Measurements from ENCODE around the gene CLASRP.
"Not testable (repeated sequence)": the region's sequence is repeated elsewhere in the genome, so short reads cannot be mapped to it uniquely, and the experiment has no call there.

Gene CLASRP

GRCh38 chr19:45106363-45106762 is 67.5 kb downstream of the CLASRP start:
- not testable (repeated sequence) for DNase-seq

GRCh38 chr19:45107621-45108150 is 68.8 kb downstream of the CLASRP start:
- DNase-seq = no peak

GRCh38 chr19:45110851-45111266 is 72.0 kb downstream of the CLASRP start:
- no peak for DNase-seq

DNA sequence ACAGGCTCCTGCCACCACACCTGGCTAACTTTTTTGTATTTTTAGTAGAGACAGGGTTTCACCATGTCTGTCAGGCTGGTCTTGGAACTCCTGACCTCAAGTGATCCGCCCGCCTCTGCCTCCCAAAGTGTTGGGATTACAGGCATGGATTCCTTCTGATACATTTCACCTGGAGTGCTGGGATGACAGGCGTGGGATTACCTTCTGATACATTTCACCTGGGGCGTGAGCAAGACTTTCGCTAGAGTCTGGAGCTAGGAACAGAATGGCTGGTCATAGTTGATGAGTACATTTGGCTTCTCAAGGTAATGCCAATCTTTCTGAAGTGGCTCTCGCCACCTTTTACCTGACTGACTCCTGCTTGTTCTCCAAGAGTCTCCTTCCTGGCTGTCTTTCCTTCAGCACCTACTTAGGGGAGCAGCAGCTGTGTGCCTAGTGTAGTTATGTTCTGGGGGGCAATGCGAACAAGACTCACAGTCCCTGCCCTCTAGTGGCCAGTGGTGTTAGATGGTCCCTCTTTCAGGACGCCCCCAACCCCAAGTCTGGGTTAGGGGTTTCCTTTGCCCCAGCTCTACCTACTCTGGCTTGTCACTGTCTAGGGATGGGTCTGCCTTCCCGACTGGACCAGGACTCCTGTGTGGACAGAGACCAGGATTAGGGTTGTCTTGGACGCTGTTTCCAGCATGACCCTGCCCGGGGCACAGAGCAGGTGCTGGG is 73.4 kb downstream of the CLASRP start:
- no peak for DNase-seq

DNA sequence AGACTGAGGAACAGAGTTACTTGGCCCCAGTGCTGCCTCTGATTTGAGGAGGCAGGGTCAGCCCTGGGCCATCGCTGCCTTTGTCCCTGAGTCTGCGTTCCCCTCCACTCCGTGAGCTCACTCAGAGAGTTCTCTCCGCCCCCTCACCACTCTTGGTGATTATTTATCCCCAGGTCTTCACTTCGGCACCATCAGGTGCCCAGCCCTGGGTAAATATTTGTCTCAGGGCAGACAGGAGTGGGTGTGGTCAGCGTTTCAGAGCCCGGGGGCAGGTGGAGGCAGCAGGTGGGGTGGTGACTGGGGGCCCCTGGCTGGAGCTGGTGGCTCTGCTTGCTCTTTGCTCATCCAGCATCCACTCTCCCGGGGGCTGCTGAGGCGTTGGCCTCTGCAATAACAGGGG is 74.8 kb downstream of the CLASRP start:
- DNase-seq = peak; percentile 99

GRCh38 chr19:45114116-45114515 is 75.3 kb downstream of the CLASRP start:
- DNase-seq = no peak

GRCh38 chr19:45115809-45116615 is 77.2 kb downstream of the CLASRP start:
- DNase-seq = no peak

DNA sequence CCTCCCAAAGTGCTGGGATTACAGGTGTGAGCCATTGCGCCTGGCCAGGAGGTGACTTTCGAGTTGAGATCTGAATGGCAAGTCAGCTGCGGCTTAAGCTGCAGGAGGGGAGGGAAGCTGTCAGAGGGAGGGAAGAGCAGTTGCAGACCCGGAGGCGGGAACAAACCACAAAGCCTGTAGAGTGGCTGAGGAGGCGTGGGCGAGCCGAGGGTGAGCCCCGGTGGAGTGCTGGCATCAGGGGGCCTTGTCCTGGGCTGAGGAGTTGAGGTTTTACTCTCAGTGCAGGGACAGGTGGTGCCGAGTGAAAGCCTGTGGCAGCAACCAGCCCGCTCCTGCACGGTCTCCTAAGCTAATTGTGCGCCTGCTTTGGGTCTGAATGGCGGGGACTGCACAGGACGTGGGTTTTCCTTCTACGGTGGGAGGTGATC is 78.3 kb downstream of the CLASRP start:
- DNase-seq = no peak

DNA sequence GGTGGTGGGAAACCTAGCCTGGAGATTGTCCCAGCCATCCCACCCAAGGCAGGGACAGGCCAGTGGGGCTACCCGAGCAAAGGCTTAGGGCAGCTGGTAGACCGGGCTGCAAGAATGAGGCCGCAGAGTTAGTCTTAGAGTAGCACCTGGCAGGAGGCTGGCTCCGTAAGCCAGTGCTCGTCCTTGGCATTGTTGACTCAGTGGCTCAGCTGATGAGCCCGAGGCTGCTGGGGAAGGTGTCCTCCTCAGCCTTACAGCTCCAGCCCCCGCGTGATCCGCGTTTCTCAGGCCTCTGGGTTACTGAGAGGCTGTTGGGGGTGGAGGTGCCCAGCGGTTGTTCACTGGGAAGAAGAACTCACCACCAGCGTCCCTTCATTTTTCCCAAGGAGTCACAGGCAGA is 78.8 kb downstream of the CLASRP start:
- DNase-seq = no peak

DNA sequence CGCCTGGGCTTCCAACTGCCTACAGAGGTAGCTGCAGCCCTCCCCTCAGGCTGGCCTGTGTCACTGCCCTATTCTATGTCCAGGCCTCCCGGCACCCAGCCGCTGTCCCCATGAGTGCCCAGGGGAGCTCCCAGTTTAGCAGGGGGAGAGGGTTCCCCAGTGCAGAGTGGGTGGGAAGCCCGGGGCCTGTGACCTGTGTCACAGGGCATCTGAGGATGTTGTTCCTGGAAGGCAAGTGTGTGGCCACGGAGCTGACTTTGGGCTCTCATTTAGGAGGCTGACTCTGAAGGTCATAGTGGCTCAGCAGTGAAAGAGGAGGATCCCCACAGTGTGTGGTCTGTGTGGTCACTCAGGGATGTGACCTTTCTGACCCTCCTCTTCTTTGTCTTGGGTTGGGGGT is 79.3 kb downstream of the CLASRP start:
- DNase-seq = no peak

GRCh38 chr19:45118591-45119355 is 79.9 kb downstream of the CLASRP start:
- DNase-seq = not testable (repeated sequence)

- DNase-seq = no peak
Observed at GRCh38 chr19:45119582-45119981, 80.7 kb downstream of the CLASRP start.
